Mucosa of descending colon (tissue), 3 donors: ENCODE results near the gene SNX25. TPM values are rescaled to one million over a fixed set of nuclear protein-coding genes. Genes with fewer than 3 reads are reported as not detected.

ENCODE experiments used
- ATAC-seq: fragments of 200-7000 bp; cut with Tn5 transposase; one replicate; pipeline ENCODE4 v1.9.1; 2020; ENCODE audit warnings: mild to moderate bottlenecking, moderate library complexity
- DNase-seq, 3 donors: peaks; one replicate each; pipeline ENCODE4 v3.0.0-alpha.2; 2020
- H3K36me3 ChIP-seq: fragments of 200-600 bp; one replicate; pipeline ENCODE4 v1.8.0; 2021; ENCODE audit warnings: low read depth, mild to moderate bottlenecking
- H3K4me1 ChIP-seq: fragments of 200-600 bp; one replicate; pipeline ENCODE4 v1.8.0; 2021; ENCODE audit warnings: low read depth, mild to moderate bottlenecking
- H3K4me3 ChIP-seq: fragments of 200-600 bp; one replicate; pipeline ENCODE4 v1.8.0; 2021; ENCODE audit warnings: mild to moderate bottlenecking
- H3K9me3 ChIP-seq: fragments of 200-600 bp; one replicate; pipeline ENCODE4 v1.8.0; 2021; ENCODE audit warnings: mild to moderate bottlenecking
- intact Hi-C, 2 donors: fragments of 100-400 bp; cut with DNase I in 1 of 2; cut with micrococcal nuclease in 1 of 2; formaldehyde crosslinking; loops; one replicate each; pipeline versions ENCODE4 v1.11.0 to v1.11.1; 2022; cut with DNase I, micrococcal nuclease
- total RNA-seq, 3 donors: library from RNA; stranded (reverse); fragmentation: NEBNext Ultra II Directional in 2 of 3; extraction: Animal tissue kit (Norgen Biotek cat#: 25700) in 2 of 3; gene quantifications; one replicate each; pipeline versions ENCODE4 v1.2.1 to v1.2.4, GENCODE V29; 2021 to 2023
- TF ChIP-seq, protein P1 (sequence below): fragments of 200-600 bp; IDR thresholded peaks from one replicate; pipeline ENCODE4 v1.8.0; 2022; ENCODE audit warnings: antibody characterized with exemption, mild to moderate bottlenecking
- donor health status: DM: no; HTN: no; CAD: no; lungs with moderate emphysema.
- donor health status: DM: no; HTN: no; CAD: no.
- donor health status: DM: no; HTN: yes; CAD: no.

The SNX25 gene
- total RNA-seq, 3 donors from 2014 or later, result 10.8 to 29.7 (median 16.8) TPM

DNA sequence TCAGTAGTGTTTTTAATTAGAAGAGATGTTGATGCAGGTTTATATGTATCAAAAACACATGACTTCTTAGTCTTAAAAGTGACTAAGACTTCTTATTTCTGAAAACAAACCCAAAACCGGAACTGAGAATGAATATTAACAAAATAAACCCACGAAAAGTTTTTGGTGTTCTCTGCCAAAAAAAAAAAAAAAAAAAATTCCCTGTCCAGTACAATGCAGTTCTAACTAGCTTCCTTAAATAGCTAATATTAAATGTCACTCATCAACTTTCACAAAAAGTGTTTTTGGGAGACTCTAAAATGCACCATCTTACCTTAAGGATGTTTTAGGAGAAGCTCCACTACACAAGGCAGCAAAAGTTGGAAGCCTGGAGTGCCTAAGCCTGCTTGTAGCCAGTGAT lies 189.2 kb downstream of the SNX25 start:
- Histone ChIP-seq H3K4me1 (peaks cover 17% of the 10 kb centered on the region), H3K4me3 (no peak overlapping the region), H3K36me3 (peaks cover 9% of the 10 kb centered on the region), H3K9me3 (no peaks in the 10 kb centered on the region)
- DNase-seq (no peak), ATAC-seq (no peak)
- intact Hi-C loops, result loop anchor here in 1 of 2 donors (5.0 kb wide), 1 partner anchor 196 kb away; the partner anchor contains the start of gene CFAP97
- TF ChIP-seq, protein P1, sequence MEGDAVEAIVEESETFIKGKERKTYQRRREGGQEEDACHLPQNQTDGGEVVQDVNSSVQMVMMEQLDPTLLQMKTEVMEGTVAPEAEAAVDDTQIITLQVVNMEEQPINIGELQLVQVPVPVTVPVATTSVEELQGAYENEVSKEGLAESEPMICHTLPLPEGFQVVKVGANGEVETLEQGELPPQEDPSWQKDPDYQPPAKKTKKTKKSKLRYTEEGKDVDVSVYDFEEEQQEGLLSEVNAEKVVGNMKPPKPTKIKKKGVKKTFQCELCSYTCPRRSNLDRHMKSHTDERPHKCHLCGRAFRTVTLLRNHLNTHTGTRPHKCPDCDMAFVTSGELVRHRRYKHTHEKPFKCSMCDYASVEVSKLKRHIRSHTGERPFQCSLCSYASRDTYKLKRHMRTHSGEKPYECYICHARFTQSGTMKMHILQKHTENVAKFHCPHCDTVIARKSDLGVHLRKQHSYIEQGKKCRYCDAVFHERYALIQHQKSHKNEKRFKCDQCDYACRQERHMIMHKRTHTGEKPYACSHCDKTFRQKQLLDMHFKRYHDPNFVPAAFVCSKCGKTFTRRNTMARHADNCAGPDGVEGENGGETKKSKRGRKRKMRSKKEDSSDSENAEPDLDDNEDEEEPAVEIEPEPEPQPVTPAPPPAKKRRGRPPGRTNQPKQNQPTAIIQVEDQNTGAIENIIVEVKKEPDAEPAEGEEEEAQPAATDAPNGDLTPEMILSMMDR, result no peak

DNA sequence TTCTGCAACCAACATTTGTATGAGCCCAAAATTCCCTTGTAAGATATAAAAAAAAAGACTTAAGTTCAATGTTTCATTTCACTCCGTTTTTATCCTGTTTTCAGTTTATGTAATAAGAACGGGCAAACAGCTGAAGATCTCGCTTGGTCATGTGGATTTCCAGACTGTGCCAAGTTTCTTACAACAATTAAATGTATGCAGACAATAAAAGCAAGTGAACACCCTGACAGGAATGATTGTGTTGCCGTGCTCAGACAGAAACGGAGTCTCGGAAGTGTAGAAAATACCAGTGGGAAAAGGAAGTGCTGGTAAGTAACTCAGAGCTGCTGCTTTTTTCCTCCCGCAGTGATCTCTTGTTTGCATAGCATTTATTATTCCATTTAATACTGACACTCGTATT lies 190.1 kb downstream of the SNX25 start:
- ATAC-seq (no peak), DNase-seq (peak in 1 of 3 donors; percentile 56)
- Histone ChIP-seq H3K9me3 (no peaks in the 10 kb centered on the region), H3K4me1 (peaks cover 17% of the 10 kb centered on the region), H3K4me3 (no peak overlapping the region), H3K36me3 (peaks cover 9% of the 10 kb centered on the region)
- TF ChIP-seq, protein P1, result no peak
- intact Hi-C loops, result loop anchor here in 1 of 2 donors (5.0 kb wide), 1 partner anchor 197 kb away; the partner anchor contains the start of gene CFAP97

DNA sequence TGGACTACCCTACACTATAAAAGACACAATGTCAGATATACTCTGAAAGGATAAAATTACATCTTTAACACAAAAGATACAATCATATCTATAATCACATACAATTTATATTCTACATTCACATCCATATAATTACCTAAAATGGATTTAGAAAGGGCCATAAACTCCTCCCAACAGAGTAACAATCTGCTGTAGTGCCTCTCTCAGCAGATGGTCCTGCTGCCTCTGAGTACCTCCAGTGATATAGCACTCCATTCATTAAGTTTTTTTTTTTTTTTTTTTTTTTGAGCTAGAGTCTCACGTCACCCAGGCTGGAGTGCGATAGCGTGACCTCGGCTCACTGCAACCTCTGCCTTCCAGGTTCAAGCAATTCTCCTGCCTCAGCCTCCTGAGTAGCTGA lies 194.6 kb downstream of the SNX25 start:
- TF ChIP-seq, protein P1, result no peak
- ATAC-seq (no peak), DNase-seq (no peak)
- H3K4me3 ChIP-seq, result no peak overlapping the region
- intact Hi-C loops, result no loop called here
- H3K4me1 ChIP-seq, result peaks cover 5% of the 10 kb centered on the region
- H3K9me3 ChIP-seq, result no peaks in the 10 kb centered on the region
- H3K36me3 ChIP-seq, result peaks cover 5% of the 10 kb centered on the region

DNA sequence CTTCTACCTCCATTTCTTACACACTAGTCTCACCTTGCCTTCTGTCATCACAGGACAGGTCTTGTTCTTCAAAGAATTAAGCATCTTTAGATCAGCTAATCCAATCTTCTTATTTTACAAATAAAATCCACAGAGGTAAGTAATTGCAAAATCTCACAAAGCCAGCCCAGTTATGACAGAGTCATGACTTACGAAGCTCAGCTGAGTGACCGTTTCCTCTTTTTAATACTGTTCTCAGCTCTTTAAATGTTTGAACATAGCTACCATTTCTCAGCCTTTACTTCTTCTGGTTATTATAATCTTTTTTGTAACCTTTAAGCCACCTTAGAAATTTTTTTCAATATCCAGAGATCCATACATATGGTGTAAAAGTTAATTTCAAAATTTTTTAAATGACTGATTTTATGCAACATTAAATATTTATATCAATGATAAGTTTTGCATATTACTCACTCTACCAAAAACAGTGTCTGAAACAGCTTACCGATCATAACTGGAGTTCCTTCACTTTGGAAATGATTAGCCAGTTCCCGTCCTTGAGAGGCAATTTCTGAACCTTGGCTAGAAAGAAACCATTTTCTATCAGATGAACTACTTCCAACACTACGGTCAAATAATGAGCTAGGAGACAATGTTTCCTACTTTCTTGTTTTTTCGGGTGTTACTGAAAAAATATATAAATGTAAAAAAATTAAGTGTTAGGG lies 196.1 kb downstream of the SNX25 start:
- Histone ChIP-seq H3K36me3 (peaks cover 5% of the 10 kb centered on the region), H3K4me3 (no peak overlapping the region), H3K4me1 (no peaks in the 10 kb centered on the region), H3K9me3 (no peaks in the 10 kb centered on the region)
- TF ChIP-seq, protein P1, result no peak
- DNase-seq, result no peak
- no peak for ATAC-seq
- intact Hi-C loops, result no loop called here

DNA sequence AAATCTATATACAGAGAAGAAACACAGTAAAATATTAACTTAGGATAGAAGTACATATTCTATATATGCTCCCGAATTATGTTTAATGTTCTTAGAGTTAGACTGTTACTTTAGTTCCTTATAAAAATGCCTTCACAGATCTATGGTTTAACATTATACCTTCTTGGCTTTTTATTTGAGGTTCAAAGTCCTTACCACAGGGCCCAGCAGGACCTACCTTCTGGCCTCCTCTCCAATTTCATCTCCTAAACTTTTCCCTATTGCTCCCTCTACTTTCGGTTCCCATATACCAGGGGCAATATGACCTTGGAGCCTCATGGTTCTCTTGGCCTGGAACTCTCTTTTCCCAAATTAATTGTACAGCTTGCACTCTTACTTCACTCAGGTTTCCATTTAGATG lies 199.0 kb downstream of the SNX25 start:
- no peak overlapping the region for H3K4me3 ChIP-seq
- H3K9me3 ChIP-seq, result no peaks in the 10 kb centered on the region
- H3K4me1 ChIP-seq, result no peaks in the 10 kb centered on the region
- peaks cover 5% of the 10 kb centered on the region for H3K36me3 ChIP-seq
- ATAC-seq (peak; percentile 62), DNase-seq (no peak)
- intact Hi-C loops, result no loop called here
- TF ChIP-seq, protein P1, result no peak
